DMS79 (cell line): ENCODE measurements around the gene EXOC6.

Experiments
- DNase-seq: peaks from one replicate; lab custom pipeline; 2025; lab: John Stamatoyannopoulos, UW

Gene EXOC6

DNA sequence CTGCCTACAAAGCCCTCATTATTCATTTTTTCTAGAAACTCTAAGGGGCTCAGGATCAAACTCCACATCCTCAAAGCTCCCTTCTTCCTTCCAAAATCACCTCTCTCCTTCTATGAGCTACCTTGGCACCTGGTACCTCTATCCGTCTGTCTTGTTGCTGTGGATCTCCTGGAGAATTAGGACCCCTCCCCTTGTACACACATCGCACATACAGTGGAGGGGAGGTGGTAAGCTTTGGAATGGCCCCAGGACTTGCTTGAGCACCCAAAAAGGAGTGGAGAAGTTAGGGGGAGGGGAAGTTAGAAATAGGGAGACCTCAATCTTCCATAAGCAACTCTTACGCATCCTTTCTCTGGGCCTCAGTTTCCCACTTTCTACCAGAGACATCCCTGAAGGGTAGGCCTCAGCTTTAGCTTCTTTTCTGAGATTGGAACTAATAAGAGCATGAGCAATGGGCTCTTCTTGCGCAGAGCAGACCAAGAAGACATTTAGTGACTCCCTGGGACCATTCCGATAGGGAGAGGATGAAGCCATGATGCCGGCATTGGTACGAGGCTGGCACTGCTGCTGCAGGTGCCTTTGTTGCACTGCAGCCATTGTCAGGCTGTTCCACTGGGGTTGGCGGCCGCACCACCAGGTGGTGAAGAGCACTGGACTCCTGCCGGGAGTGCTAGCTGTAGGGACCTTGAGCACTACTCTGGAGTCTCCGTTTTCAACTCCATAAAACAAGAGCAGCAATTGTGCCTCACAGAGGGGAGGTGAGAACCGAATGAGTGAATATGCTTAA, 216.7 kb downstream of the EXOC6 start:
- DNase-seq = no peak

DNA sequence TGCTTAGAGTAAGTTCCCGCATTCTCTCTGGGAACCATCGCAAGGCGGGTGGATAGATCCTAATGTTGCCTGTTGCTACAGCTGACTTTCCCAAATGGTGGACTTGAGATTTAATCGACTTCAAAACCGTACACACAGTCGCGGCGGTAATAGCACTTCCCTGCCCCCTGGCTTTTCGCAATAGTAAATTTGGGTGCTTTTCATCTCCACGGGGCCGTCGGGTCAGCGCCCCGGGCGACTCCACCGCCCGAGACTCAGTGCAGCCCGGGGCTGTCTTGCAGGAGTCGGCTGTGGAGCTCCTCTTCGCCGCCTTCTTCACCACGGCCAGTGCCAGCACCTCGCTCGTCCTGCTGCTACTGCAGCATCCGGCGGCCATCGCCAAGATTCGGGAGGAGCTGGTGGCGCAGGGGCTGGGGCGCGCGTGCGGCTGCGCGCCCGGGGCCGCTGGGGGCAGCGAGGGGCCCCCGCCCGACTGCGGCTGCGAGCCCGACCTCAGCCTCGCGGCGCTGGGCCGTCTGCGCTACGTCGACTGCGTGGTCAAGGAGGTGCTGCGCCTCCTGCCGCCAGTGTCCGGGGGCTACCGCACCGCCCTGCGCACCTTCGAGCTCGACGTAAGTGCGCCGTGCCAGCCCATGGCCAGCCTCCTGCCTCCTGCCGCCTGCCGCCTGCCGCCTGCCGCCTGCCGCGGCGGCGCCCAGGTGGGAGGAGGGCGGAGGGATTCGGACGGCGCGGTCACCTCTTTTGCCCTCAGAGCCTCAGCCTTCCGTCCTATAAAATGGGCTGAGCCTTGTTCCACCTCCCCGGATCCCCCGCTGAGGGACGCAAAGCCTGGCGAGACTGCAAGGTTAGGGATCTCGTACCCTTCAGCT, 217.6 kb downstream of the EXOC6 start:
- no peak for DNase-seq

DNA sequence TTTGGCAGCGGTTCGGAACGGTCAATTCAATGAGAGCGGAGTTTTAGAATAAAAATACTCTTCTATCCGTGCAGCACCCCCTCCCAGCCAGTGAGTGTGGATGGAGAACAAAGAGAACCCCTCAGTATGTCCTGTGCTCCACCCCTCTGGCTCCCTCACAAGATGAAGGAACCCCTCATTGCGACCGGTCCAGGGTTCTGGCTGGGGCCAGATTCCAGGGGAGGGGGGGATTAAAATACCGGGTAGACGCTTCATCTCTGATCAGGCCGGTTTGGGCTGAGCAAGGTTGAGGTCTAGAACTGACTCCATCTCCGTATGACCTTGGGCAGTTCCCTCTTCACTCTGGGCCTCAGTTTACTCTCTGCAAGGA, 218.2 kb downstream of the EXOC6 start:
- DNase-seq = no peak

DNA sequence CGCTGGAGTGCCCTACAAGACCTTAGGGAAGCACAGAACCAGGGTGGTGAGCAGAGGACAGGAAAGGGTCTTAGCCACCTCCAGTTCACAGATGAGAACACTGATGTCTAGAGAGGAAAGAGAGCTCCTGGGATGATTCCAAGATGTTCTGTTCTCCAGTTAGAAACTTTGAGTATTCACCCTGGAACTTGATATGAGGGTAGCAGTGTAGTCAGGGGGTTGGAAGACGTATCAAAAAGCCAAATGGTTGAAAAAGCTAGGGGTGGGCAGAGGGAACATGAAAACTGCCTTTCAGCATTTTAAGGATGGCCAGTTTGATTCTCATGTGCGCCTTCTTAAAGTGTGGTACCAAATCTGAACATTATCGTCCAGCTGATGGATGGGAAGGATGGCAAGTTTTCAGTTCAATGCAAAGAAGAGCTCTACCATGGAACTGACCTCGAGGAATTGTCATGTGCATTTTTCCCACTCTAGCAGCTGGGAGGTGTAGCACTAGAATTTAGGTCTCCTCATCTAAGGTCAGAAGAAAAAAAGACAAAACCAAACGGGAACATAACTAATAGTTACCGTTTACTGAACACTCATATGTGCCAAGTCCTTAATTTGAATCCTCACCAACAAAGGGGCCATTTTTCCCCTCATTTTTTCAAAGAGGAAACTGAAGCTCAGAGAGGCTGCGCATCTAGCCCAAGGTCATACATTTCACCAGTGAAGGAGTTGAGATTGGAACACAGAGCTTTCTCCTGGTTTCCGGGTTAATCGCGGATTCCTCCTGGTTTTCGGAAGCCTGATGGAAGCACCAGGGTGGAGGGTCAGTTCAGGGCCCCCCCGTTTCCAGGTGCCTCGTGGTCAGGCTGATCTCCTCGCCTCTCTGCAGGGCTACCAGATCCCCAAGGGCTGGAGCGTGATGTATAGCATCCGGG, 219.4 kb downstream of the EXOC6 start:
- no peak for DNase-seq

DNA sequence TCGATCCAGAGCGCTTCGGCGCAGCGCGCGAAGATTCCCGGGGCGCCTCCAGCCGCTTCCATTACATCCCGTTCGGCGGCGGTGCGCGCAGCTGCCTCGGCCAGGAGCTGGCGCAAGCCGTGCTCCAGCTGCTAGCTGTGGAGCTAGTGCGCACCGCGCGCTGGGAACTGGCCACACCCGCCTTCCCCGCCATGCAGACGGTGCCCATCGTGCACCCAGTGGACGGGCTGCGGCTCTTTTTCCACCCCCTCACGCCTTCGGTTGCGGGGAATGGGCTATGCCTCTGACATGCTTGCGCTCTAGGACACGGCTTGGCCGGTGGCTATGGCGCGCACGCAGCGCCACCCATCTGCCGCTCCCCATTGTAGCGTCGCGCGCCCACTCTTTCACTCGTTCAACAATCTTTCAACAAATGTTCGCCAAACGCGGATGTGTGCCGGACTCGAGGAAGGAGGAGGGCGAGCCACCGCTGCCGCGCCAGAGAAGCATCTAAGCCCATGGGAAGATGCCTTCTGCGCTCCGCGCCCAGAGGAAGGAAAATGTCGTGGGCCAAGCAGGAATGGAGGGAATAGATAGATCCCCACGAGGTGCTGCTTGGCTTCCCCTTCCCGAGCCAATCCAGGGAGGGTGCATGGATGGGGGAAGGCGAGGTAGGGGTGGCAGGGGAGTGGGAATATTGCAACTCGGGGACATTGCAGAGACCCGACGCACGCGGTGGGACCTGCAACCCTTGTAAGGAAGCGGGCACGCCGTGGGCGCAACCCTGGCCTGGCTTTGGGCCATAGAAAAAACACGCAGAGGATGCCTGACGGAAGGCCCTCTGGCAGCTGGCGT, 220.3 kb downstream of the EXOC6 start:
- no peak for DNase-seq

DNA sequence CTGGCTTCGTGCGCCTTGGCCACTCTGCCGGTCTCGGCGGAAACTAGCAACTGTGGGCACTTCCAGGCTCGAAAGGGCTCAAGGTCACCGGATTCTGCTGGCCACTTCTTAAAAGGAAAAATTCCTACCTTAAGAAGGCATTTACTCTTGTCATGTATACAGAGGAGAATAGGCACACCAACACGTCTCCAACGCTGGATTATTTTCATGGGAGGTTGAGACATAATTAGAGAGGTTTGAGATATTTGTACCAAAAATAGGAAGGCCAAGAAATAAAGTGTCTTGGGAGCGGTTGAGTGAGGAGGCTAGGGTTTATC, 220.9 kb downstream of the EXOC6 start:
- no peak for DNase-seq

DNA sequence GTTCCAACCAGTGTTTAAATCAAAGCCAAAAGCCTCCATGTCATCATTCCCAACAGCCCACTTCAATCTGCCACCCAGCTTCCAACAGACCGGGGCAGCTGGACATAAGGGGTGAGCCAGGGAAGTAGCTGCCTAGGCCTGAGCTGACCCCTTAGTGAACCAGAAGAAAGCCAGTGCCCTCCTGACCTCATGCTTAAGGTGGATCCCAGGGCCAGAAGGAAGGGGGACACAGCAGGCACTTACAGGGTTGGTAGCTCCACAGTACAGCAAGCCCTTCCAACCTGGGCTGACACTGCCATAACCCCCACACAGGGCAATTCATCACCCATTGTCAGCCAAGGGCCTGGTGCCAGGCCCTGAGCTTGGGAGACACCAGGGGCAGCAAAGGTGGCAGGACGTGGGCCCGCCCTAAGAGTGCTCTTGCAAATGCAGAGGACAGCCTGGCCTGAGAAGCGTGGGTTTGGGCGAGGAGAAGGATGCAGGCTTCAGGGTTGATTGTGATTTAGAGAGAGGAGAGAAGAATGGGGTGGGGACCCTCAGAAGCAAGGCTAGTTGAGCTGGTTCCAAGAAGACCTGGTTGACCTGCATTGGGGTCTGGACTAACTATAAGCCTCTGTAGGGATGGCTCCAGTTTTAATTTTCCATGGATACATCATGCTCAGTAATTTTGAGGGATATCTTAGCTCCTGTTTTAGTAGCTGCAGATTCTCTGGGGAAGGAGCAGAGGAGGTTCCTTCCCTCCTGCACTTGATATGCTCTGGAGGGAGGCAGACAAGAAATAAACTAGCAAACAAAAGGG, 222.3 kb downstream of the EXOC6 start:
- no peak for DNase-seq

DNA sequence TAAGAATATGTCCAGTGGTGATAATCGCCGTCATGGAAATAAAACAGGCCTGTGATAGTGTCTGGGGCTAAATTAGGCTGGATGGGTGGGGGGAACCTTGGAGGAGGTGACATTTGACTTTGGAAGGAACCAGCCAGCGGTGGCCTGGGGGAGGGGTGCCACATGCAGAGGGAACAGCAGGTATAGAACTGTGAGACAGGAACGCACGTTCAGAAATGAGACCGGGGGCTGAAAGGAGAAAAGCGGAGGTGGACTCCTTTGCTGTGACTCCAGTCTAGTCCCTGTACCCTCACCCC, 222.8 kb downstream of the EXOC6 start:
- no peak for DNase-seq

DNA sequence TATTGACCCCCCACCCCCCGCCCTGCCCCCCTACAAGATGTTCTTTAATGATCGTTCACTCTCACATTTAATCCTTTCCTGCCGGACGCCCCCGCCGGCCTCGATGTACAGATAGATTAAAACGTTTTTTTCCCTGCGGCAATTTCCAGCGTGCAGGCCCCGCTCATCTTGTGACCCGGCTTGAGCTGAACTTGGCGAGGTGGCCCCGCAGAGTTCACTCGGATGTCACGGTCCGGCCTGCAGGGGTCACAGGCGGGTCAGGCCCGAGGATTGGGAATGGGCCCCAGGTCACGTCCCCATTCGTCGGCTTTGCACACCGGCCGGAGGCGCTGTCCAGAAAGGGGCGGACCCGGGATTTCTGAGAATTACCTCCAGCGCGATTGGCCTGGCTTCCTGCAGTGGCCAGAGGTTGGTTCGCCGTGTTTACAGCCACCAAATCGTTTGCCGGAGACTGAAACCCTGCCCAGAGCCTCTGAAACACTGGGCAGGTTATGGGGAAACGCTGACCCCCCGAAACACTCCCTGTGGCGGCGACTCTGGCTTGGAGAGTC, 223.4 kb downstream of the EXOC6 start:
- DNase-seq = no peak

DNA sequence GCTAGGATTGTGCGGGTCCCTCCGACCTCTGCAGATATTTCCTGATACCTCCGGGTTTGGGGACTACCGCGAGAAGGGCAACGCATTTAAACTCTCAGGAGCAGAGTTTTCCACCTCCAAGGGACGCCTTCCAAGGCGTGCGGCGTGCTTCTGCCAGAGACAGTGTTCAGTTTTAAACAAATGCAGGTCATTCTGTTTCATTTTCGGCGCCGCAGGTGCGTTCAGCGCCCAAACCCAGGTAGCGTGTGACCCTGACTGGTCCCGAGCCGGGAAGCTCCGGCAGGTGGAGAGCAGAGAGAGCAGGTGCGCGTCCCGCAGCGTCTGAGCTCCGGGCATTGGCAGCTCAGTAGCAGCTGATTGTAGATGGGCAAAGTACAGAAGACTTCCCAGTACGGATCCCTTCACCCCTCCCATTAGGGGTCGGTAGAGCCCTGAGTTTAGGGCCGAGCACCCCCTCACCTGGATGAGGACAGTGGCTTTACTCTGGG, 223.9 kb downstream of the EXOC6 start:
- DNase-seq = no peak

DNA sequence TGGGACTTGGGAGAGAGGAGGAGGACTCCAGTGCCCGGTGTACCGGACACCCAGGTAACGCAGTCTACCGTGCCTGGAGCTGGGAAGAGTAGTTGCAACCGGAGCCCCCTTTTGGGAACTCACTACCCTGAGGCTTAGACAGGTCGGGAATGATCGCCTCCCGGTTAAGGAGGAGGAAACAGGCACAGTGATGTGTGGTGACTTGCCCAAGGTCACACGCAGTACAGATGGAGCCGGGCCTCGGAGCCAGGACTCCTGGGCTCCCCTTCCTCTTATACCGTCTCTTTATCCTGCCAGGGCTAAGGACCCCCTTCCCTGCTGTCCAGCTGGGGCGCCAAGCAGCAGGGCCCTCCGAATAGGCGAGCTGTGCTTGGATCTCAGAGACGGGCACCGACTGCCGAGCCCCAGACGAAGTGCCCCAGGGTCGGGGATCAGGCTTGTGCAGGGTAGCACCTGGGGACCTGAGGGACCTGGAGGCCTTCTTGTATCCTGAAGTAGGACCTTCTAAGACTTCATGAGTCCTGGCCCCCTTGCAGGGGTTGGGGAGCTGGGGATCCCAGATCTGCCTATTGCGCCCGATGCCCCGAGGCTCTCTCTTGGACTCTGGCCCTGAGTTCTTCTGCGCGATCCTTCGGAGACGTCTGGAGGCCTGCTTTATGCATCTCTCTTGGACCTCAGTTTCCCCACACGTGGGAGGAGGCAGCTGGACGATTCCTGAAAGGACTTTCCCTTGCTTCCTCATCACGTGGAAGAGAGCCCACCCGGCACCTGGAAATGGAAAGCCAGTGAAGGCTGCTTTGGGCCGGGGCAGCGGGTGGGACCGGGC, 224.6 kb downstream of the EXOC6 start:
- no peak for DNase-seq

DNA sequence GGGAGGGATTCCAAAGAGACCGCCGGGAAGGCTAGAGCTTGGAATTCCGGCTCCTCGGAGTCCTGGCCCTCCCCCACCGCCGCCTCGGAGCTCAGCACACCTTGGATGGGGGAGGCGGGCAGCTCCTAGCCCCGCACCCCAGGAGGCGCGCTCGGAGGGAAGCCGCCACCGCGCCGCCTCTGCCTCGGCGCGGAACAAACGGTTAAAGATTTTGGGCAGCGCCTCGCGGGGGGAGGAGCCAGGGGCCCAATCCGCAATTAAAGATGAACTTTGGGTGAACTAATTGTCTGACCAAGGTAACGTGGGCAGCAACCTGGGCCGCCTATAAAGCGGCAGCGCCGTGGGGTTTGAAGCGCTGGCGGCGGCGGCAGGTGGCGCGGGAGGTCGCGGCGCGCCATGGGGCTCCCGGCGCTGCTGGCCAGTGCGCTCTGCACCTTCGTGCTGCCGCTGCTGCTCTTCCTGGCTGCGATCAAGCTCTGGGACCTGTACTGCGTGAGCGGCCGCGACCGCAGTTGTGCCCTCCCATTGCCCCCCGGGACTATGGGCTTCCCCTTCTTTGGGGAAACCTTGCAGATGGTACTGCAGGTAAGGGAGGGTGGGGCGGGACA, 225.3 kb downstream of the EXOC6 start, which contains the start of gene CYP26A1:
Gene CYP26A1 (plus strand): TSS at position 355 of the 608 bp plus-strand sequence. CDS start 42 bp downstream, at position 397.
- no peak for DNase-seq

DNA sequence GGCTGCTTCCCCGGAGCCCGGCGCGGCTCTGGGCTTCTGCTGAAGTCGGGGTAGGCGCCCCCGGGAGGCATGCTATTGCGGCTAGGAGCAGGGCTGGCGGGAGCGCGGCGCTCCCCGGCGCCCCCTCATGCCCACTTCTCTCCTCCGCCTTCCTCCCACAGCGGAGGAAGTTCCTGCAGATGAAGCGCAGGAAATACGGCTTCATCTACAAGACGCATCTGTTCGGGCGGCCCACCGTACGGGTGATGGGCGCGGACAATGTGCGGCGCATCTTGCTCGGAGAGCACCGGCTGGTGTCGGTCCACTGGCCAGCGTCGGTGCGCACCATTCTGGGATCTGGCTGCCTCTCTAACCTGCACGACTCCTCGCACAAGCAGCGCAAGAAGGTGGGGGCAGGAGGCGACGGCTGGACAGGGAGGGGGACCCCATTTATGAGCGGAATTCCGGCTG, 225.9 kb downstream of the EXOC6 start:
- DNase-seq = no peak

DNA sequence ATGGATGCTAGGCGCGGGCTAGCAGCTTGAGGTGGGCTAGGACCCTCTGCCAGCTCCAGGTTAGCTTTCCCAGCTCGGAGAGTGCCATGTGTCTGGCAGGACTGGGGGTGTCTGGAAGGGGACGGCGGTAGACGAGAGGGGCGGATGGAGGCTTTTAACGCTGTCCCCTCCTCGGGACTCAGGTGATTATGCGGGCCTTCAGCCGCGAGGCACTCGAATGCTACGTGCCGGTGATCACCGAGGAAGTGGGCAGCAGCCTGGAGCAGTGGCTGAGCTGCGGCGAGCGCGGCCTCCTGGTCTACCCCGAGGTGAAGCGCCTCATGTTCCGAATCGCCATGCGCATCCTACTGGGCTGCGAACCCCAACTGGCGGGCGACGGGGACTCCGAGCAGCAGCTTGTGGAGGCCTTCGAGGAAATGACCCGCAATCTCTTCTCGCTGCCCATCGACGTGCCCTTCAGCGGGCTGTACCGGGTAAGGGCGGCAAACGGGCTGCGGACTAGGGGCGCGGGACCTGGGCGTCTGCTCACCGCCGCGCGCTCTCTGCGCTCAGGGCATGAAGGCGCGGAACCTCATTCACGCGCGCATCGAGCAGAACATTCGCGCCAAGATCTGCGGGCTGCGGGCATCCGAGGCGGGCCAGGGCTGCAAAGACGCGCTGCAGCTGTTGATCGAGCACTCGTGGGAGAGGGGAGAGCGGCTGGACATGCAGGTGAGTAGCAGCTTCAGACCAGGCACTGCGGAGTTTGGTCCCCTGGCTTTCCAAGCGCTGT, 226.5 kb downstream of the EXOC6 start:
- DNase-seq = no peak

DNA sequence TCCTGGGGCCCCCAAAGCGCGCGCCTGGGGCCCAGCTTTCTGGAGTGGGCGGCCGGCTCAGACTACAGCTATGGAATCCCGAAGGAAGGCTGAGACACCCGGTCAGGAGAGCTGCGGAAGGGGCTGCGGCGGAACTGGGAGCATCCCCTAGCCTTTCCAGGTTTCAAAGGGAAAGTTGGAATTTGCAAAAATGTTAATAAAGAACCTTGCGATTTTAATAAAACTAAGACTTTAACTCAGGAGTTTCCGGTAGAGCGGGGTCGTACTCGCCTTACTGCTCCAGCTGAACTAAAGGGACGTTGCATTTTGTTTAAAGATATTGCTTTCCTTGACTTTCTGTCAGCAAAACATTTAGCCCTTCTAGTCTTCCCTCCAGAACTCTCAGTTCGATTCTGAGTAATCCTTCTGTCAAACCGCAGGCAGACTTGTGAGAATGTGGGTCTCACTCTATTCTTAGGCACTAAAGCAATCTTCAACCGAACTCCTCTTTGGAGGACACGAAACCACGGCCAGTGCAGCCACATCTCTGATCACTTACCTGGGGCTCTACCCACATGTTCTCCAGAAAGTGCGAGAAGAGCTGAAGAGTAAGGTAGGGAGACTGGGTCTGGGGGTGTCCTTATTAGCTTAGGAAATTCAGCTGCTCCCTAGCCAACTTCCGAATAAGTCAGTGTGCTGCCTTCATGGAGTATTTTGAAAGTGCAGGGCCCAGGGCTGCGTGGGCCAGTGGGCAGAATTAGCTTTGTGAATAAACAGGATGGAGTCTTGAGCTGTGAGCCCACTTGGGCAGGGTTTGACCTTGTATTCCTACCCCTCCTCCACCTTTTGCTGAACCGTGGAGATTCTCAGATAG, 227.3 kb downstream of the EXOC6 start:
- DNase-seq = no peak

DNA sequence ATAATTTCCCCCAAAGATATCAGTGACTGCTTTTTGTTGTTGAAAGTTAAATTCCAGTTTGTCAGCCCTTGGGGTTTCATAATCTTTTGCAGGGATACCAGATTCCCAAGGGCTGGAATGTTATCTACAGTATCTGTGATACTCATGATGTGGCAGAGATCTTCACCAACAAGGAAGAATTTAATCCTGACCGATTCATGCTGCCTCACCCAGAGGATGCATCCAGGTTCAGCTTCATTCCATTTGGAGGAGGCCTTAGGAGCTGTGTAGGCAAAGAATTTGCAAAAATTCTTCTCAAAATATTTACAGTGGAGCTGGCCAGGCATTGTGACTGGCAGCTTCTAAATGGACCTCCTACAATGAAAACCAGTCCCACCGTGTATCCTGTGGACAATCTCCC, 228.6 kb downstream of the EXOC6 start:
- no peak for DNase-seq

DNA sequence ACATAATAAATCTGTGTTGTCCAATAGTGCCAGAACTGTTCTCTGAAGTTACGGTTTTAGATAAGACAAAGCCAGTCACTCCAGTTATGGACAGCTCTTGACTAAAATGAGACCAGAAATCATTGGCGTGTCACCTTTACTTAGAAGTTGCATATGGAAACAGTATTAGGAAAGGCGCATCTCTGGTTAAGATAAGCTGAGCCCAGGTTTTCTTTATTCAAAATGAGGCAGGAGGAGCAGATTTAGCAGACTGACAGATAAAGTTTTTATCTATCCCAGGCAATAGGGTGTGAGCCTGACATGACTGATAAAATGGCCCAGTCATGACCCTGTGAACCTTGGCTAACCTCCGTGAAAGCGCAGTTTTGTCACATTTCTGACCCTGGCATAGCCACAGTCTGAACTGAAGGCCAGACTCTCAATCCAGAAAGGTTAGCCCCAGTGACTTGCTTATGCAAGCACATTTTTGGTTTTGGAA, 229.6 kb downstream of the EXOC6 start:
- DNase-seq = no peak
